Activated CD4-positive, alpha-beta T cell treated with anti-CD3 and anti-CD28 coated beads, Interleukin-2, amount 50 U/mL, for 4 hours (primary cell): ENCODE data around the gene GTPBP6.
A peak's percentile ranks its signal among the peaks of the same experiment; 100 is the strongest.
"Not testable (repeated sequence)": the region's sequence is repeated elsewhere in the genome, so short reads cannot be mapped to it uniquely, and the experiment has no call there.

Experiments used
- DNase-seq, 2 experiments: peaks; one replicate each; pipeline ENCODE4 v3.0.0-alpha.2; 2020

The GTPBP6 gene

DNA sequence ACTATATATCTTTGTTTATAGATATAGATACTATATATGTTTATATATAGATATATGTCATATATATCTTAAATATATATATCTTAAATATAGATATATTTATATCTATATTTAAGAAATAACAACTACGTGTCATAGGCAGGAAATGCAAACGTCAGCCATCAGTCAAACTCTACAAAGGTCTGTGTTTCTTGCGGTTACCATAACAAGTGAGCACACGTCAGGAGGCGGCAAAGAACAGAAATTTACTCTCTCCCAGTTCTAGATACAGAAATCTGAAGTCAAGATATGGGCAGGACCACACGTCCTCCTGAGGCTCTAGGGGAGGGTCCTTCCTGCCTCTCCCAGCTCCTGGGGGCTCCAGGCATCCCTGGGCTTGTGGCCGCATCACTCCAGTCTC lies 30.9 kb downstream of the GTPBP6 start:
- DNase-seq = no peak

GRCh38 chrX:285076-285677 lies 33.4 kb downstream of the GTPBP6 start:
- no peak for DNase-seq

GRCh38 chrX:283115-283845 lies 35.3 kb downstream of the GTPBP6 start:
- DNase-seq = peak; percentile 90 to 91

GRCh38 chrX:282000-282681 lies 36.5 kb downstream of the GTPBP6 start:
- not testable (repeated sequence) for DNase-seq

- DNase-seq = no peak
Measured at GRCh38 chrX:281166-281999, 37.2 kb downstream of the GTPBP6 start, which contains the start of gene PLCXD1. TSS of gene PLCXD1 (plus strand) at chrX:281381. CDS start at chrX:284188, 2,807 bp downstream.

DNA sequence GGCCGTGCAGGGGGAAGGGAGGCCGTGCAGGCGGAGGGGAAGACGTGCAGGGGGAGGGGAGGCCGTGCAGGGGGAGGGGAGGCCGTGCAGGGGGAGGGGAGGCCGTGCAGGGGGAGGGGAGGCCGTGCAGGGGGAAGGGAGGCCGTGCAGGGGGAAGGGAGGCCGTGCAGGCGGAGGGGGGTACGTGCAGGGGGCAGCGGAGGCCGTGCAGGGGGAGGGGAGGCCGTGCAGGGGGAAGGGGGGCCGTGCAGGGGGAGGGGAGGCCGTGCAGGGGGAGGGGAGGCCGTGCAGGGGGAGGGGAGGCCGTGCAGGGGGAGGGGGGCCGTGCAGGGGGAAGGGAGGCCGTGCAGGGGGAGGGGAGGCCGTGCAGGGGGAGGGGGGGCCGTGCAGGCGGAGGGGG lies 37.9 kb downstream of the GTPBP6 start:
- not testable (repeated sequence) for DNase-seq

DNA sequence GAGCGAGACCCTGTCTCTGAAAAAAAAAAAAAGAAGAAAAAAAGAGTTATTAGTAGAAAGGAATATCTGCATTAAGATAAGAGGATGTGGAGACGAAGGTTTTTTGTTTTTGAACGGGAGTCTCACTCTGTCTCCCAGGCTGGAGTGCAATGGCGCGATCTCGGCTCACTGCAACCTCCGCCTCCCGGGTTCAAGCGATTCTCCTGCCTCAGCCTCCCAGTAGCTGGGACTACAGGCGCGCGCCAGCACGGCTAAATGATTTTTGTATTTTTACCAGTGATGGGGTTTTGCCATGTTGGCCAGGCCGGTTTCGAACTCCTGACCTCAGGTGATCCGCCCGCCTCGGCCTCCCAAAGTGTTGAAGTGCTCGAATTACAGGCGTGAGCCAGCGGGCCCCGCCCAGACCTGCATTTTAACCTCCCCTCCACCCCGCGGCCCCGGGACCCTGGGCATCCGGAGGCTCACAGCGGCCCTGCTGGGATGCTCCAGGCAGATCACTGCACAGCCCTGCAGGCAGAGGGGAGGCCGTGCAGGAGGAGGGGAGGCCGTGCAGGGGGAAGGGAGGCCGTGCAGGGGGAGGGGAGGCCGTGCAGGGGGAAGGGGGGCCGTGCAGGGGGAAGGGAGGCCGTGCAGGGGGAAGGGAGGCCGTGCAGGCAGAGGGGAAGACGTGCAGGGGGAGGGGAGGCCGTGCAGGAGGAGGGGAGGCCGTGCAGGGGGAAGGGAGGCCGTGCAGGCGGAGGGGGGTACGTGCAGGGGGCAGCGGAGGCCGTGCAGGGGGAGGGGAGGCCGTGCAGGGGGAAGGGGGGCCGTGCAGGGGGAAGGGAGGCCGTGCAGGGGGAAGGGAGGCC lies 38.6 kb downstream of the GTPBP6 start:
- not testable (repeated sequence) for DNase-seq

DNA sequence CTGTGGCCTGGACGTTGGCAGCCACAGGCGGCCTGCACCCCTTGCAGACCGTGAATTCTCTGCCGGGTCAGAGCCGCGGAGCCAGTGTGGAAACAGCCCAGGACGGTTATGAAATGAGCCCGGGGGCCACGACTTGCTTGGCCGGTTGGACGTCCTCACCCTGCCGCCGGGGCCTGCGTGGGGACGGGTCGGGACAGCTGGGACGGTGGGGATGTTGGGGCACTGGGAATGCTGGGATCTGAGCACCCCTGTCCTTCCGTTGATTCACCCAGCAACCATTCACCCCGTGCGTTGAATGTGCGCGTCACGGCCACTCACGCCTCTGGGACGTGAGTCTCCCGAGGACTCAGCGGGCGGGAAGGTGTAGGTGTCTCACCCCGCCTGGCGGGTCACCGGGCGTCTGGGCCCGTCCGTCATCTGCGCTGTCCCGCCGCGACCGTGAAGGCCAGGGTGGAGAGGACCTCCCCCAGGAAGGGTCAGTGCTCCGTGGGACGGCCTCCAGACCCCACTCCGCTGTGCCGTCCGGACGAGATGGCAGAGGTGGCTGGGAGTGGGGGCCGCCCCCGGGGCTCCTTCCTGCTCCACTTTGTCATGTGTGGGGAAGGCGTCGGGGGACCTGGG lies 41.9 kb downstream of the GTPBP6 start:
- no peak for DNase-seq

DNA sequence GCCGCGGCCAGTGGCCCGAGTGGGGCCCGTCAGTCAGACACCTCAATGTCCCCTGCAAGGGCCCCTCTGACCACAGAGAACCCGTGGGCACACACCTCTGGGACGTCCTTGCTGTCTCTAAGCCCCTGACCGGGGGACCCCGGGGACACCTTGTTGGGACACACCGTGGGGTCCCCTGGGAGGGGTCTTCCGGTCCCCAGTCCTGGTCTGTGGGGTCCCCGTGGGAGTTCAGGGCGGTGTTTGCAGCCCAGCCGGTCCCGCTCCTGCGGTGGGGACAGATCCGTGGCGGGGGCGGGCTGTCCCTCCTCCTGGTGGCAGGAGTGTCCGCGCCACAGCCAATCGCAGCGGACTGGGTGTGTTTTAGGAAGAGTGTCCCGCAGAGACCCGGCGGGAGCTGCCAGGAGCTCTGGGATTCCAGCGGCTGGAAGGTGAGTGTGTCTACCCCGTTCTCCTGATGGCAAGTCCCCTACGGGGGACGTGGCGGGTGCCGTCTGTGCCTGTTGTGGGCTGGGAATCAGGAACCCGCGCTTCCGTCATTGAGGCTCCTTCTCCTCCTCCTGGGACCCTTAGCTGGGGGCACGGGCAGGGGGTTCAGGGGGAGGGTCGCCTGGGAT lies 42.5 kb downstream of the GTPBP6 start:
- DNase-seq = no peak

- no peak for DNase-seq
Measured at GRCh38 chrX:275476-275966, 43.1 kb downstream of the GTPBP6 start.

- no peak for DNase-seq
Measured at GRCh38 chrX:274904-275475, 43.6 kb downstream of the GTPBP6 start.

GRCh38 chrX:270848-271367 lies 47.7 kb downstream of the GTPBP6 start:
- DNase-seq = no peak

GRCh38 chrX:267771-268261 lies 50.8 kb downstream of the GTPBP6 start:
- DNase-seq = no peak

GRCh38 chrX:265502-265901 lies 53.1 kb downstream of the GTPBP6 start:
- DNase-seq = no peak

- DNase-seq = no peak
Measured at GRCh38 chrX:264634-265455, 53.8 kb downstream of the GTPBP6 start.

- not testable (repeated sequence) for DNase-seq
Measured at GRCh38 chrX:264006-264405, 54.6 kb downstream of the GTPBP6 start.

- no peak for DNase-seq
Measured at GRCh38 chrX:262381-262909, 56.2 kb downstream of the GTPBP6 start.

GRCh38 chrX:261919-262352 lies 56.7 kb downstream of the GTPBP6 start:
- no peak for DNase-seq
